Transverse colon (tissue), 3 donors: ENCODE data around the gene HIC2.

Experiments
- CTCF ChIP-seq, 5 experiments: fragments of 200-600 bp in 3 of 5; fragments of 450-650 bp in 2 of 5; sonication (generic) in 3 of 5; IDR thresholded peaks; 1 replicate in 2 of 5; 2 replicates in 3 of 5; pipeline ENCODE4 v1.5.1; 2016 to 2017; ENCODE audit warnings: antibody characterized with exemption in 5 of 5, inconsistent platforms in 3 of 5, mild to moderate bottlenecking in 2 of 5, moderate library complexity in 1 of 5
- POLR2A ChIP-seq: fragments of 450-650 bp; IDR thresholded peaks from one replicate; pipeline ENCODE4 v1.6.1; 2016; ENCODE audit warnings: antibody characterized with exemption, mild to moderate bottlenecking, moderate library complexity

DNA sequence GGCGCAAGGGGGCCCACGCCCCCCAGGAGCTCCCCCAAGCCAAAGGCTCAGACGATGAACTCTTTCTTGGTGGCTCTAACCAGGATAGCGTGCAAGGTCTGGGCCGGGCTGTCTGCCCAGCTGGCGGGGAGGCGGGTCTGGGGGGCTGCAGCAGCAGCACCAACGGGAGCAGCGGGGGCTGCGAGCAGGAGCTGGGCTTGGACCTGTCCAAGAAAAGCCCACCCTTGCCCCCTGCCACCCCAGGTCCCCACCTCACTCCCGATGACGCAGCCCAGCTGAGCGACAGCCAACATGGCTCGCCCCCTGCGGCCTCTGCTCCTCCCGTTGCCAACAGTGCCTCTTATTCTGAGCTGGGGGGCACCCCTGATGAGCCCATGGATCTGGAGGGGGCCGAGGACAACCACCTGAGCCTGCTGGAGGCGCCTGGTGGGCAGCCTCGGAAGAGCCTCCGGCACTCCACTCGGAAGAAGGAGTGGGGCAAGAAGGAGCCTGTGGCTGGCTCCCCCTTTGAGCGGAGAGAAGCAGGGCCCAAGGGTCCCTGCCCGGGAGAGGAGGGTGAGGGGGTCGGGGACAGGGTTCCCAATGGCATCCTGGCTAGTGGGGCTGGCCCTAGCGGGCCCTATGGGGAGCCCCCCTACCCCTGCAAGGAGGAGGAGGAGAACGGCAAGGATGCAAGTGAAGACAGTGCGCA is 28.4 kb downstream of the HIC2 start:
- TF ChIP-seq POLR2A: no peak
- TF ChIP-seq CTCF (IDR thresholded peaks at IDR 0.05): no peak
